K562 (cell line): ENCODE results near the gene MAST3. TPM values are rescaled to one million over a fixed set of nuclear protein-coding genes. Genes with fewer than 3 reads are reported as not detected.

Experiments used
- BCOR ChIP-seq: fragments of 450-650 bp; IDR thresholded peaks from 2 replicates; pipeline ENCODE4 v1.6.1; 2016
- CREM ChIP-seq: IDR thresholded peaks from 2 replicates; pipeline ENCODE4 v1.6.1; 2014; ENCODE audit warnings: antibody characterized with exemption, low read depth
- NFIC ChIP-seq: fragments of 450-650 bp; IDR thresholded peaks from 2 replicates; pipeline ENCODE4 v1.6.1; 2017; ENCODE audit warnings: mild to moderate bottlenecking, inconsistent platforms
- NONO ChIP-seq, 2 experiments: fragments of 200-400 bp in 1 of 2; fragments of 450-650 bp in 1 of 2; formaldehyde crosslinking in 1 of 2; IDR thresholded peaks; 2 replicates each; pipeline ENCODE4 v1.6.1; 2017; ENCODE audit warnings: low read depth in 2 of 2, mild to moderate bottlenecking in 2 of 2, moderate library complexity in 2 of 2, low read length in 1 of 2
- NR2F6 ChIP-seq: fragments of 450-650 bp; formaldehyde crosslinking; IDR thresholded peaks from 2 replicates; pipeline ENCODE4 v1.4.0; 2020; ENCODE audit warnings: mild to moderate bottlenecking
- POLR2G ChIP-seq: fragments of 200-400 bp; formaldehyde crosslinking; IDR thresholded peaks from 2 replicates; pipeline ENCODE4 v1.6.1; 2017; ENCODE audit warnings: low read depth, mild to moderate bottlenecking, antibody characterized with exemption, low read length, moderate library complexity
- SMARCA5 ChIP-seq: fragments of 450-650 bp; IDR thresholded peaks from 2 replicates; pipeline ENCODE4 v1.6.1; 2016
- SNIP1 ChIP-seq: fragments of 450-650 bp; IDR thresholded peaks from 2 replicates; pipeline ENCODE4 v1.7.1; 2017; ENCODE audit warnings: low read depth, mild to moderate bottlenecking
- TBP ChIP-seq: optimal IDR thresholded peaks from 2 replicates; pipeline ENCODE3; 2011; ENCODE audit warnings: low read depth, low read length, improper control_type of control experiment
- ZBTB7A ChIP-seq: IDR thresholded peaks from 2 replicates; pipeline ENCODE4 v1.6.1; 2011; ENCODE audit warnings: low read depth, mild to moderate bottlenecking, low read length, moderate library complexity, borderline replicate concordance; ENCODE audit not compliant: control insufficient read depth
- ZNF354B ChIP-seq: fragments of 250-450 bp; sonication (Bioruptor Pico); IDR thresholded peaks from 2 replicates; pipeline ENCODE4 v1.4.0; 2020
- polyA plus RNA-seq, 8 experiments: library from polyadenylated mRNA; depleted of rRNA in 4 of 8; stranded (reverse) in 5 of 8; unstranded in 3 of 8; fragments of >200 nt; fragmentation: Nextera tagmentation in 2 of 8; fragmentation: Illumina TruSeq in 1 of 8; extraction: Ambion mirVana in 2 of 8; extraction: Trizol in 1 of 8; gene quantifications; 2 replicates each; pipeline versions ENCODE4 v1.2.1 to v1.2.3, GENCODE V29; 2011 to 2014; ENCODE audit warnings: inconsistent platforms in 1 of 8, missing spikeins in 1 of 8
- total RNA-seq, 7 experiments: library from RNA; depleted of rRNA in 6 of 7; stranded (reverse); fragments of >200 nt in 6 of 7; fragmentation: Illumina TruSeq in 2 of 7; extraction: Trizol in 2 of 7; gene quantifications; 2 replicates each; pipeline versions ENCODE4 v1.2.1 to v1.2.3, GENCODE V29; 2011 to 2021; ENCODE audit warnings: low replicate concordance in 1 of 7
- TF ChIP-seq, protein P1 (sequence below): fragments of 250-450 bp; sonication (Bioruptor Pico); IDR thresholded peaks from 2 replicates; pipeline ENCODE4 v1.4.0; 2020
- TF ChIP-seq, protein P2 (sequence below), 2 experiments: IDR thresholded peaks; 2 replicates each; pipeline ENCODE4 v1.6.1; 2012; ENCODE audit warnings: improper control_type of control experiment in 2 of 2, low read depth in 2 of 2, low read length in 2 of 2, borderline replicate concordance in 1 of 2
- TF ChIP-seq, protein P3 (sequence below): sonication (generic); formaldehyde crosslinking; IDR thresholded peaks from 2 replicates; pipeline ENCODE4 v1.8.1; 2023; ENCODE audit warnings: mild to moderate bottlenecking, missing genetic modification reagents
- TF ChIP-seq, protein P4 (sequence below): IDR thresholded peaks from 2 replicates; pipeline ENCODE4 v1.6.1; 2012; ENCODE audit warnings: low read depth, low read length, improper control_type of control experiment, borderline replicate concordance
- TF ChIP-seq, protein P5 (sequence below), 3 experiments: fragments of 200-800 bp in 1 of 3; sonication (Bioruptor generic) in 1 of 3; sonication (generic) in 1 of 3; formaldehyde crosslinking in 1 of 3; IDR thresholded peaks; 2 replicates each; pipeline versions ENCODE4 v1.6.1 to v1.8.0; 2016 to 2022; ENCODE audit warnings: mild to moderate bottlenecking in 2 of 3, missing compliant biosample characterization in 2 of 3, missing genetic modification characterization in 2 of 3, missing genetic modification reagents in 1 of 3
- TF ChIP-seq, protein P6 (sequence below): IDR thresholded peaks from 2 replicates; pipeline ENCODE4 v1.6.1; 2016; ENCODE audit warnings: missing genetic modification characterization, missing compliant biosample characterization

MAST3 gene
- total and polyA plus RNA-seq, 9 of the 15 experiments (the other 6 are each of a cell fraction or from before 2014, with no cell fraction given), result 0.94 to 9.9 (median 2.4) TPM

DNA sequence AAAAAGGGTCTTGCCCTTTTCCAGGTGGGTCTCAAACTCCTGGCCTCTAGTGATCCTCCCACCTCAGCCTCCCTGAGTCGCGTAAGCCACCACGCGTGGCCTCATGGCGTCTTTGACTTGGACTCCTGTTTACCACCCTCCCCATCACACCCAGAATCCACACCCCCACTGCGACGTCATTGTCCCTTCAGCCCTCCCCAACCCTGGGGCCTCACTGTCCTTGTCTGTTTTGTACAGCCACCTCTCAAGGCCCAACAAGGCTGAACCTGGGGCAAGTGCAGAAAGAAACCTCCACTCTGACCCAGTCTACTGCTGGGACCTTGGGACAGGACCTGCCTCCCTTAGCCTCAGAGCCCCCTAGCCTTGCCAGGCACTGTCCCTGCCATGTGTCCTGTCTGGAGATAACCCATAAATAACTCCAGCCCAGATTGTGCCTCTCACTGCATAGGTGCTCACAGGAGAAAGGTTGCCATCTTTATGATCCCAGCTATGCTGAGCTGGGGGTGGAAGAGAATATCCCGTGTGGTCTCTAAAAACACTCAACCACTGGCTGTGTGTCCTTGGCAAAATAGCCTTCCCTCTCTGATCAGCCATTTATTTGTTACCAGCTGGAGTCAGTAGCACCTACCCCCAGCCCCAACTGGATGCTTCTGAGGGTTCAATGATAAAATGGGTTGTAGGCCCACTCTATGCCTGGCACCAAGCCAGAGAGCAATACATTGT lies 74.2 kb downstream of the MAST3 start (continued):
- TF ChIP-seq, protein P1, sequence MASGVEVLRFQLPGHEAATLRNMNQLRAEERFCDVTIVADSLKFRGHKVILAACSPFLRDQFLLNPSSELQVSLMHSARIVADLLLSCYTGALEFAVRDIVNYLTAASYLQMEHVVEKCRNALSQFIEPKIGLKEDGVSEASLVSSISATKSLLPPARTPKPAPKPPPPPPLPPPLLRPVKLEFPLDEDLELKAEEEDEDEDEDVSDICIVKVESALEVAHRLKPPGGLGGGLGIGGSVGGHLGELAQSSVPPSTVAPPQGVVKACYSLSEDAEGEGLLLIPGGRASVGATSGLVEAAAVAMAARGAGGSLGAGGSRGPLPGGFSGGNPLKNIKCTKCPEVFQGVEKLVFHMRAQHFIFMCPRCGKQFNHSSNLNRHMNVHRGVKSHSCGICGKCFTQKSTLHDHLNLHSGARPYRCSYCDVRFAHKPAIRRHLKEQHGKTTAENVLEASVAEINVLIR, result no peak
- TF ChIP-seq SMARCA5, result peak; percentile 55; the same call in 1 of the 2 replicates
- TF ChIP-seq, protein P2, sequence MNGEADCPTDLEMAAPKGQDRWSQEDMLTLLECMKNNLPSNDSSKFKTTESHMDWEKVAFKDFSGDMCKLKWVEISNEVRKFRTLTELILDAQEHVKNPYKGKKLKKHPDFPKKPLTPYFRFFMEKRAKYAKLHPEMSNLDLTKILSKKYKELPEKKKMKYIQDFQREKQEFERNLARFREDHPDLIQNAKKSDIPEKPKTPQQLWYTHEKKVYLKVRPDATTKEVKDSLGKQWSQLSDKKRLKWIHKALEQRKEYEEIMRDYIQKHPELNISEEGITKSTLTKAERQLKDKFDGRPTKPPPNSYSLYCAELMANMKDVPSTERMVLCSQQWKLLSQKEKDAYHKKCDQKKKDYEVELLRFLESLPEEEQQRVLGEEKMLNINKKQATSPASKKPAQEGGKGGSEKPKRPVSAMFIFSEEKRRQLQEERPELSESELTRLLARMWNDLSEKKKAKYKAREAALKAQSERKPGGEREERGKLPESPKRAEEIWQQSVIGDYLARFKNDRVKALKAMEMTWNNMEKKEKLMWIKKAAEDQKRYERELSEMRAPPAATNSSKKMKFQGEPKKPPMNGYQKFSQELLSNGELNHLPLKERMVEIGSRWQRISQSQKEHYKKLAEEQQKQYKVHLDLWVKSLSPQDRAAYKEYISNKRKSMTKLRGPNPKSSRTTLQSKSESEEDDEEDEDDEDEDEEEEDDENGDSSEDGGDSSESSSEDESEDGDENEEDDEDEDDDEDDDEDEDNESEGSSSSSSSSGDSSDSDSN (IDR thresholded peaks at IDR 0.05; ENCODE audit: borderline replicate concordance in 1 of 2, low read depth in 2 of 2, low read length in 2 of 2), result no peak
- TF ChIP-seq NFIC, result peak; percentile 84
- TF ChIP-seq, protein P3, sequence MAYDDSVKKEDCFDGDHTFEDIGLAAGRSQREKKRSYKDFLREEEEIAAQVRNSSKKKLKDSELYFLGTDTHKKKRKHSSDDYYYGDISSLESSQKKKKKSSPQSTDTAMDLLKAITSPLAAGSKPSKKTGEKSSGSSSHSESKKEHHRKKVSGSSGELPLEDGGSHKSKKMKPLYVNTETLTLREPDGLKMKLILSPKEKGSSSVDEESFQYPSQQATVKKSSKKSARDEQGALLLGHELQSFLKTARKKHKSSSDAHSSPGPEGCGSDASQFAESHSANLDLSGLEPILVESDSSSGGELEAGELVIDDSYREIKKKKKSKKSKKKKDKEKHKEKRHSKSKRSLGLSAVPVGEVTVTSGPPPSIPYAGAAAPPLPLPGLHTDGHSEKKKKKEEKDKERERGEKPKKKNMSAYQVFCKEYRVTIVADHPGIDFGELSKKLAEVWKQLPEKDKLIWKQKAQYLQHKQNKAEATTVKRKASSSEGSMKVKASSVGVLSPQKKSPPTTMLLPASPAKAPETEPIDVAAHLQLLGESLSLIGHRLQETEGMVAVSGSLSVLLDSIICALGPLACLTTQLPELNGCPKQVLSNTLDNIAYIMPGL (CRISPR knock-in tag), result no peak
- peak; percentile 73; the same call in 1 of the 2 replicates for TF ChIP-seq CREM
- TF ChIP-seq BCOR, result peak; percentile 95
- TF ChIP-seq TBP, result no peak
- TF ChIP-seq POLR2G, result no peak
- no peak; the same call in 1 of the 2 replicates for TF ChIP-seq ZBTB7A
- TF ChIP-seq, protein P4, sequence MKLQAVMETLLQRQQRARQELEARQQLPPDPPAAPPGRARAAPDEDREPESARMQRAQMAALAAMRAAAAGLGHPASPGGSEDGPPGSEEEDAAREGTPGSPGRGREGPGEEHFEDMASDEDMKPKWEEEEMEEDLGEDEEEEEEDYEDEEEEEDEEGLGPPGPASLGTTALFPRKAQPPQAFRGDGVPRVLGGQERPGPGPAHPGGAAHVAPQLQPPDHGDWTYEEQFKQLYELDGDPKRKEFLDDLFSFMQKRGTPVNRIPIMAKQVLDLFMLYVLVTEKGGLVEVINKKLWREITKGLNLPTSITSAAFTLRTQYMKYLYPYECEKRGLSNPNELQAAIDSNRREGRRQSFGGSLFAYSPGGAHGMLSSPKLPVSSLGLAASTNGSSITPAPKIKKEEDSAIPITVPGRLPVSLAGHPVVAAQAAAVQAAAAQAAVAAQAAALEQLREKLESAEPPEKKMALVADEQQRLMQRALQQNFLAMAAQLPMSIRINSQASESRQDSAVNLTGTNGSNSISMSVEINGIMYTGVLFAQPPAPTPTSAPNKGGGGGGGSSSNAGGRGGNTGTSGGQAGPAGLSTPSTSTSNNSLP, result no peak
- no peak for TF ChIP-seq NR2F6 (CRISPR knock-in tag)
- TF ChIP-seq, protein P5, sequence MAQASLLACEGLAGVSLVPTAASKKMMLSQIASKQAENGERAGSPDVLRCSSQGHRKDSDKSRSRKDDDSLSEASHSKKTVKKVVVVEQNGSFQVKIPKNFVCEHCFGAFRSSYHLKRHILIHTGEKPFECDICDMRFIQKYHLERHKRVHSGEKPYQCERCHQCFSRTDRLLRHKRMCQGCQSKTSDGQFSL (CRISPR knock-in tag; IDR thresholded peaks at IDR 0.05), result peak; percentile 83
- TF ChIP-seq, protein P5 (tag; IDR thresholded peaks at IDR 0.05), result no peak
- TF ChIP-seq ZNF354B (CRISPR knock-in tag), result no peak
- TF ChIP-seq, protein P6, sequence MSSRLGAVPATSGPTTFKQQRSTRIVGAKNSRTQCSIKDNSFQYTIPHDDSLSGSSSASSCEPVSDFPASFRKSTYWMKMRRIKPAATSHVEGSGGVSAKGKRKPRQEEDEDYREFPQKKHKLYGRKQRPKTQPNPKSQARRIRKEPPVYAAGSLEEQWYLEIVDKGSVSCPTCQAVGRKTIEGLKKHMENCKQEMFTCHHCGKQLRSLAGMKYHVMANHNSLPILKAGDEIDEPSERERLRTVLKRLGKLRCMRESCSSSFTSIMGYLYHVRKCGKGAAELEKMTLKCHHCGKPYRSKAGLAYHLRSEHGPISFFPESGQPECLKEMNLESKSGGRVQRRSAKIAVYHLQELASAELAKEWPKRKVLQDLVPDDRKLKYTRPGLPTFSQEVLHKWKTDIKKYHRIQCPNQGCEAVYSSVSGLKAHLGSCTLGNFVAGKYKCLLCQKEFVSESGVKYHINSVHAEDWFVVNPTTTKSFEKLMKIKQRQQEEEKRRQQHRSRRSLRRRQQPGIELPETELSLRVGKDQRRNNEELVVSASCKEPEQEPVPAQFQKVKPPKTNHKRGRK (tag), result no peak
- TF ChIP-seq NONO (IDR thresholded peaks at IDR 0.05; ENCODE audit: low read depth in 2 of 2, low read length in 1 of 2), result no peak
- TF ChIP-seq SNIP1, result no peak
